ENCODE measurements around the gene ACACB.

The ACACB gene

DNA sequence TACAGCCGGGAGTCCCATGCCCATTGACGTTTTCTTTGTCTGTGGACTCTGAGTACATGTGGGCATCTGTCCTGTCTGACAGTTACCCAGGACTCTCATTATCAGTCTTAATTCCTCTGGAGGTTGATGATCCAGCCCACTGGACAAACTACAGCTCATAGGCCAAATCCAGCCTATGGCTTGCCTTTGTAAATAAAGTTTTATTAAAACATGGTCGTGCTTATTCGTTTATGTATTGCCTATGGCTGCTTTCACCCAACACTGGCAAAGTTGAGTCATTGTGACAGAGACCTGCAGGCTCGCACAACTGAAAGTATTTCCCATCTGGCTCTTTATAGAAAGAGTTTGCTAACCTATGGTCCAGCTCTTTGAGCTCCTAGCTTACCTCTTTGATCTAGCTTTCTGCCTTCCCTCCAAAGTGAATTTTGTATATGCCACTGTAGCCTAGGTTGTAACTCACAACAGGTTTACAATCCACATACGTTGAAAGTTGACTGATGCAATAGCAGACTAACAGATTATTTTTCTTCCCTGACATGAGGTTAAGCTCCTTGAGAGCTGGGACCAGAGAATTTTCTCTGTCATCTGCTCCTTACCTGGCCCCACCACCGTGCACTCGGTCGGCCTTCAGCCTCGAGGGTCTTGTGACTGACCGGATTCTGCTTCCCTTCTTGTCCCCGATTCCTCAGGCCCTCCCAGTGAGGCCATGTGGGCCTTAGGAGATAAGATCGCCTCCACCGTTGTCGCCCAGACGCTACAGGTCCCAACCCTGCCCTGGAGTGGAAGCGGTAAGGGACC is 57.3 kb downstream of the ACACB start:
- DNase-seq (ENCODE audit: low read depth in 3 of 3) = no peak

DNA sequence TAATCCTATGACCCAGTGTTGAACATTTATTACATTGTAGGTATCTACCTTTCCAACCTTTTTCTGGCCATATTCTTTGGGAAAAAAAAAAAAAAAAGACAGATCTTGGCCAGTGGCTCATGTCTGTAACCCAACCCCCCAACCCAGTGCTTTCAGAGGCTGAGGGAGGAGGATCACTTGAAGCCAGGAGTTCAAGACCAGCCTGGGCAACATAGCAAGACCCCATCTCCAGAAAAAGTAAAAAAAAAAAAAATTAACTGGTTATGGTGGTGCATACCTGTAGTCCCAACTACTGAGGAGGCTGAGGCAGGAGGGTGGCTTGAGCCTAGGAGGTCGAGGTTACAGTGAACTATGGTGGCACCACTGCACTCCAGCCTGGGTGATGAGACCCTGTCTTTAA is 58.1 kb downstream of the ACACB start:
- DNase-seq (ENCODE audit: low read depth in 3 of 3) = no peak

DNA sequence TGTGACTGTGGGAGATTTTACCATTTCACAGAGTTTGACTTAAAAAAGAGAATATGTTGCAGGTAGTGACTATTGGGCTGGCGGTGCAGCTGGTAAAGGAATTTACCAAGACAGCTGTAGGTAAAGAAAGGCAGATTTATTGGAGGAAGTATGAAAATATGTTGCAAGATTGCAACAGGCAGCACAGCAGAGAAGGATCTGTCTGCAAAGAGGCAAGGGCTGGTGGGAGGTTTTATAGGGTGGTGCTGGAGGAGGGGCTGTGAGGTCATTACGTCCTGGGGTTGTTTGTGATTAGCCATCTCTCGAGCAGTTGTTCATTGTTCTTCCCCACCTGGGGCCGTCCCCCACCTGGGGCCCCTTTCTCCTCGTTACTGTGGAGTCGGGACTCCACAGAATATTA is 62.1 kb downstream of the ACACB start:
- no peak for DNase-seq (ENCODE audit: low read depth in 3 of 3)

DNA sequence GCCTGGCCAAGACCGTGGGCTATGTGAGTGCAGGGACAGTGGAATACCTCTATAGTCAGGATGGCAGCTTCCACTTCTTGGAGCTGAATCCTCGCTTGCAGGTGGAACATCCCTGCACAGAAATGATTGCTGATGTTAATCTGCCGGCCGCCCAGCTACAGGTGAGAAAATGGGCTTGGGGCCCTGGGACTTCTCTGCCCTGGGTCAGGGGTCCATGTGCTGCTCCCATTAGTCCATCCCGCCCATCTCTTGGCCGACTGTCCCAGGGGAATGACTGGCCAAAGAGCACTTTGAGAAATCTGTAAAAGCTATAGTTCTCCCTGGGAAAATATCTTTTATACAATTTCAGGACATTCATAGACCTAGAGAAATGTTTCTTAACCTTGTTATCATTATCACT is 63.5 kb downstream of the ACACB start:
- no peak for DNase-seq (ENCODE audit: low read depth in 3 of 3)

DNA sequence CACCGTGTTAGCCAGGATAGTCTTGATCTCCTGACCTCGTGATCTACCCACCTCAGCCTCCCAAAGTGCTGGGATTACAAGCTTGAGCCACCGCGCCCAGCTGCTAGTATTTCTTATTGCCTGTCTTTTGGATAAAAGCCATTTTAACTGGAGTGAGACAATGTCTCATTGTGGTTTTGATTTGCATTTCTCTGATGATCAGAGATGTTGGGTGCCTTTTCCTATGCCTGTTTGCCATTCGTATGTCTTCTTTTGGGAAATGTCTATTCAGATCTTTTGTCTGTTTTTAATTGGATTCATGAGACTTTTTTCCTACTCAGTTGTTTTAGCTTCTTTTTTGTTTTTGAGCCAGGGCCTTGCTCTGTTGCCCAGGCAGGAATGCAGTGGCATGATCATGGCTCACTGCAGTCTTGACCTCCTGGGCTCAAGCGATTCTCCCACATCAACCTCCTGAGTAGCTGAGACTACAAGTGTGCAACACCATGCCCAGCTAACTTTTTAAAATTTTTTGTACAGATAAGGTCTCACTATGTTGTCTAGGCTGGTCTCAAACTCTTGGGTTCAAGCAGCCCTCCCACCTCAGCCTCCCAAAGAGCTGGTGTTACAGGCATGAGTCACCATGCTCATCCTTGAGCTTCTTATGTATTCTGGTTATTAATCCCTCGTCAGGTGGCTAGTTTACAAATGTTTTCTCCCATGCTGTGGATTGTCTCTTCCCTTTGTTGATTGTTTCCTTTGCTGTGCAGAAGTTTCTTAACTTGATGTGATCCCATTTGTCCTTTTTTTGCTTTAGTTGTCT is 65.9 kb downstream of the ACACB start:
- DNase-seq (ENCODE audit: low read depth in 3 of 3) = no peak

DNA sequence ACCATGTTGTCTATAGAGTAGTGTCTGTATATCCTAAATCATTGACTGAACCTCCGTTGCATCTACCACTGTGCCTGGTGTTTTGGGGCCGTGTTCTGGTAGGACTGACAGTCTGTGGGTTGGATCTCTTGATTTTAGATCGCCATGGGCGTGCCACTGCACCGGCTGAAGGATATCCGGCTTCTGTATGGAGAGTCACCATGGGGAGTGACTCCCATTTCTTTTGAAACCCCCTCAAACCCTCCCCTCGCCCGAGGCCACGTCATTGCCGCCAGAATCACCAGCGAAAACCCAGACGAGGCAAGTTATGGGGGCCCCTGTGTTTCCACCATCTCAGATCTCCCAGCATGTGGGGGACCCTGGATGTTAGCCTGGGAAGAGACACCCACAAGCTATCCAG is 69.1 kb downstream of the ACACB start:
- no peak for DNase-seq (ENCODE audit: low read depth in 3 of 3)

DNA sequence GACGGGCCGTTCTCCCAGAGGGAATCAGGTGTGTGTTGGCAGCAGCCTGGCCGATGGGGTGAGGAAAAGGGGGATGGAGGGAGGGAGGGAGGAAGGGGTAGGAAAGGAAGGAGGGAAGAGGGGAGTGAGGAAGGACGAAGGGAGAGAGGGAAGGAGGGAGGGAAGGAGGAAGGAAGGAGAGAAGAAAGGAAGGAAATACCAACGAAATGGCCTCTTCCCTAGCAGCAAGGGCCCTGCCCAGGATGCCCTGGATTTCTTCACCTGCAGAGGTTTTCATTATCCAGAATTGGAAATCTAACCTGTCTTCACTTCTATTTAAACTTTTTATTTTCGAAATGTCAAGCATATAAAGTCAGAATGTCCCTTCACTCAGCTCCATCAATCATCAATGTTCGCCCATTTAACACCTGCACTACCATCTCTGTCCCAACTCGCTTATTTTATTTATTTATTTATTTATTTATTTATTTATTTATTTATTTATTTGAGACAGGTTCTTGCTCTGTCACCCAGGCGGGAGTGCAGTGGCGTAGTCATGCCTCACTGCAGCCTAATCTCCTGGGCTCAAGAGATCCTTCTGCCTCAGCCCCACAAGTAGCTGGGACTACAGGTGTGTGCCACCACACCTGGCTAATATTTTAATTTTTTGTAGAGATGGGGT is 70.7 kb downstream of the ACACB start:
- DNase-seq (ENCODE audit: low read depth in 3 of 3) = no peak

DNA sequence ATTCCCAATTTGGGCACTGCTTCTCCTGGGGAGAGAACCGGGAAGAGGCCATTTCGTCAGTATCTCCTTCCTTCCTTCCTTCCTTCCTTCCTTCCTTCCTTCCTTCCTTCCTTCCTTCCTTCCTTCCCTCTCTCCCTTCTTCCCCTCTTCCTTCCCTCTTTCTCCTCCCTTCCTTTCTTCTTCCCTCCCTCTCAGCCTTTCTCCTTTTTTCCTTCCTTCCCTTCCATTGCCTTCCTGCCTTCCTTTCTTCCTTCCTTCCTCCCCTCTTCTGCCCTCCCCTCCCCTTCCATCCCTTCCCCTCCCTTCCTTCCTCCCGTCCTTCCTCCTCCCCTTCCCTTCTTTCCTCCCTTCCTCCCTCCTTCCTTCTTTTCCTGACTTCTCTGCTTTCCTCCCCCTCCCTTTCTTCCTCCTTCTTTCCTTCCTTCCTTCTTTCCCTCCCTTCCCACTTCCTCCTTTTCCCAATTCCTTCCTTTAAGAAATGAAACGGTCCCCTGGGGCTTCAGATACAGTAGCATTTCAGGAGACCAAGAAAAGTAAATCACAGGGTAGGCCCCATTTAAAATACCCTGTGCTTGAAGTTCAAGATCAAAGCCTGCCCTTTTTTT is 71.8 kb downstream of the ACACB start:
- no peak for DNase-seq (ENCODE audit: low read depth in 3 of 3)

DNA sequence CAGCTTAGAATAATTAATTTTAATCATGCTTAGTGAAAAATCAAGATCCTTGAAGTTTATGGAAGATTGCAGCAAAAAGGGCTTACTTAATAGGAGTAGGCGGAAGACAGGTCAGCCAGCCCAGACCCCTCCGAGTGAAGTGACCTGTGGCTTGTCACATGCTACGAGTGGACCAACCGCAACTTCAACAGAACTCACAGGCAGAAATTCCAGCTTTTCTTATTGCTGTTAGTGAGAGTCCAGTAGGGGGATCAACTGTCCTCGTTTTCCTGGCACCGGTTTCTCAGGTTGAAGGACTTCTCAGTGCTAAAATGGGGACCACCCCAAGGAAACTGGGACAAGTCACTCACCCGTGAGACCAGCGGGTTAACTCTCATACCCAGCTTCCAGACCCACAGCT is 72.9 kb downstream of the ACACB start:
- no peak for DNase-seq (ENCODE audit: low read depth in 3 of 3)

DNA sequence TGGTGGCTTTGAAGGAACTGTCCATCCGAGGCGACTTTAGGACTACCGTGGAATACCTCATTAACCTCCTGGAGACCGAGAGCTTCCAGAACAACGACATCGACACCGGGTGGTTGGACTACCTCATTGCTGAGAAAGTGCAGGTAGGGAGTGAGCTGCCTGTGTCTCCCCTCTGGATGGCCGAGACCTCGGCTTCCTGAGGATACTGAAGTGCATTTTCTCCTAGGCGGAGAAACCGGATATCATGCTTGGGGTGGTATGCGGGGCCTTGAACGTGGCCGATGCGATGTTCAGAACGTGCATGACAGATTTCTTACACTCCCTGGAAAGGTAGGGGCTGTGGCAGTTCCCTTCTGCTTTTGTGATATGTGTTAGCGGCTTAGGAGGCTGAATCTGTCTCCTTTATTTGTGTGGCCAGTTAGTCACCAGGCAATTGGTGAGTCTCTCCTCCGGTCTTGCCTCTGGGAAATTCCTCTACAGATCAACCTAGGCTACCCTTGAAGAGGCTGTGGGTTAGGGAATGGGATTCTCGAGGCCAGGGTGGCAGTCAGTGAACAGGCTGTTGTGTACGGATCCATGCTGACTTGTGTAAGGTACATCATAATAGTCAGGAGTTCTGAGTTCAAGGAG is 75.3 kb downstream of the ACACB start:
- no peak for DNase-seq (ENCODE audit: low read depth in 3 of 3)

DNA sequence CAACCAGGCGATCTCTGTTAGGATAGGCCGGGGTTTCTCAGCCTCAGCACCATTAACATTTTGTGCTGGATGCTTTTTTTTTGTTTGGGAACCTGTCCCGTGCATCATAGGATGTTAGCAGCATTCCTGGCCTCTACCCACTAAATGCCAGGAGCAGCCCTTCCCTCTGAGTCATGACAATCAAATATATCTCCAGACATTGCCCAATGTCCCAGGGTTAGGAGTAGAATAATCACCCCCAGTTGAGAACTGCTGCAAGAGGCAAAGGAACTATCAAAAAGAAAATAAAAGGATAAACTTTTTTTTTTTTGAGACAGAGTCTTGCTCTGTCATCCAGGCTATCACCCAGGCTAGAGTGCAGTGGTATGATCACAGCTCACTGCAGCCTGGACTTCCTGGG is 76.0 kb downstream of the ACACB start:
- no peak for DNase-seq (ENCODE audit: low read depth in 3 of 3)

DNA sequence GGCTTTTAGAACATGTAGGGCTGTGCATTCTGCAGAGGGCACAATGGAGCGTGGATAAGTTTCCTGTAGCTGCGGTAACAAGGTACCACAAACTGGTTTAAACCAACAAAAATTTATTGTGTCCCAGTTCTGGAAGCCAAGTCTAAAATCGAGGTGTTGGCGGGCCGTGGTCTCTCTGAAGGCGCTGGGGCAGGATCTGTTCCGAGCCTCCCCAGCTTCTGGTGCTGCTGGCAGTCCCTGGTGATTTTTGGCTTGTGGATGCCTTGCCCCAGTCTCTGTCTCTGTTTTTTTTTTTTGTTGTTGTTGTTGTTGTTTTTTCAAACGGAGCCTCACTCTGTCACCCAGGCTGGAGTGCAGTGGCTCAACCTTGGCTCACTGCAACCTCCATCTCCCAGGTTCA is 77.5 kb downstream of the ACACB start:
- DNase-seq (ENCODE audit: low read depth in 3 of 3) = no peak

DNA sequence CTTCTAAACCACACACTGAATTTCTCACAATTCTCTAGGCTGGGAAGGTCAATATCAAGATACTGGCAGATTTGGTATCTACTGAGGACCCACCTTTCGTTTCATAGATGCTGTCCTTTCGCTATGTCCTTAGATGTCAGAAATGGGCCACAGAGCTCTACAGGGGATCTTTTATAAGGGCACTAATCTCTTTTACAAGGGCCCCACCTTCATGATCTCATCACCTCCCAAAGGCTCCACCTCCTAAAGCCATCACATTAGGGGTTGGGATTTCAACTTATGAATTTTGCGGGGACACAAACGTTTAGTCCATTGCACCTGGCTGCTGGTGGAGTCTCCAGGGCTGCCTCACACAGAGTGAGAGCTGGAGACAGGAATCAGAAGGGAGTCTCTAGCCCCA is 79.9 kb downstream of the ACACB start:
- DNase-seq (ENCODE audit: low read depth in 3 of 3) = no peak

DNA sequence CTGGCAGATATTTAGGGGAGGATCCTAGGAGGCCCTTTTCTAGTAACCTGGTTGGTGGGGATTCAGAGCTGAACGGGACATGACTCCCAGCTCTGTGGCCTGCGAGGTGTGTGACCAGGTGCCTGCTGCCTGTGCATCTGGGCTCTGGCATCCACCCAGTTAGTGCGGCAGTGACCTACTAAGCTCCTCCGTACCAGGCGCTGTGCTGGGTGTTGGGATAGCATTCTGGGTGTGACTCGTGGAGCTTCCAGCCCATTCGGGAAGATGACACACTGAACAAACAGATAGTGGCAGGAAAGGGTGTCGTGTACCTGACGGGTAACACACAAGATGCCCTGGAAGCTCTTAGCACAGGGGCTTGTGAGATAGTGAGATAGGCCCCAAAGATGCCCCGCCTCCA is 80.9 kb downstream of the ACACB start:
- DNase-seq (ENCODE audit: low read depth in 3 of 3) = no peak

DNA sequence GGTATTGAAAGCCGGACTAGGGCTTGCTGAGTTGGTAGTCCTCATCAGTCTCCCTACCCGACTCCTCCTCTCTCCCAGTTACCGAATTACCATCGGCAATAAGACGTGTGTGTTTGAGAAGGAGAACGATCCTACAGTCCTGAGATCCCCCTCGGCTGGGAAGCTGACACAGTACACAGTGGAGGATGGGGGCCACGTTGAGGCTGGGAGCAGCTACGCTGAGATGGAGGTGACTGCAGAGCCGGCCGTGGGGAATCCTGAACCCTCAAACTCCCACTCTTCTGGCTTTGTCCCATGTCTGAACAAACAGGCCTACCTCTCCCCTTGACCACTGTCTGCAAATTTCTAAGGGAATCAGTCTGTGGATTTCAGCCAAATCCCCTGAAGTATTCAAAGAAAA is 82.9 kb downstream of the ACACB start:
- DNase-seq (ENCODE audit: low read depth in 3 of 3) = no peak

DNA sequence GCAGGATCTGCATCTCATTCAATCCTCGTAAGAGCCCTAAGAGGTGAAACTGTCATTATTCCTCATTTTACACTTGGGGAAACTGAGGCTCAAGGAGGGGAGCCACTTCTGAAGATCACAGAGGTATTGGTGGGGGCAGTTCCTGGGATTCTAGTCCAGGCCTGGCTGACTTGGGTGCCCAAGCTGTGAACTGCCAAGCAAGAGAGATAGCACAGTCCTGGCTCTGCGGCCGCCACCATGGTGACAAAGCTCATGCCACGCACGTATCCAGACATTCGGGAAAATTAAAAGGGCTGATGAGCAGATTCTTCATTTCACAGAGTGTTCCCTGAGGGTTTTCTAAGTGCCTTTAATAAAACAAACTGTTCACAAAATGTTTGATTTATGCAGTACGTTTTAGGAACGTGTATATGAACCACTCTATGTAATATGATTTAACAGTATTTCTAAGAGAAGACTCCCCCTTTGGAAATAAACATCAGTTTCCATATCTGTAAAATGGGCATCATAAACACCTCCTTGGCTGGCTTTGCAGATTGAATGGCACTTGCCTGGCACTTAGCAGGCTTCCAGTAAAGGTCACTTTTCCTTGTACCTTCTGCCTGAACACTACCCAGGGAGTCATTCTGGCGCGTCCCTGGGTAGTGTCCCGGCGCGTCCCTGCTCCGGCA is 84.6 kb downstream of the ACACB start:
- DNase-seq (ENCODE audit: low read depth in 3 of 3) = no peak

DNA sequence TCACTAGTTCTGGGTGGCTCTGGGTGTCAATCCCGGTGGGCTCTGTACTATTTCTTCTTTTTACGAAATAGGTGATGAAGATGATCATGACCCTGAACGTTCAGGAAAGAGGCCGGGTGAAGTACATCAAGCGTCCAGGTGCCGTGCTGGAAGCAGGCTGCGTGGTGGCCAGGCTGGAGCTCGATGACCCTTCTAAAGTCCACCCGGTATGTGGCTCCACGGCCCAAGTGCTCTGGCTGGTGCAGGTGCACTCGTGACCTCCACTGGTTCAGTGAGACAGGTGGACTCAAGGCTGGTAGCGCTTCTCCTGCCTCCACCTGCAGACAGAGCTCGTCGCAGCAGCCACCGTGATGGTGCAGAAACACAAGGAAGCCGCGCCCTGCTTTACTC is 85.1 kb downstream of the ACACB start:
- DNase-seq (ENCODE audit: low read depth in 3 of 3) = no peak

DNA sequence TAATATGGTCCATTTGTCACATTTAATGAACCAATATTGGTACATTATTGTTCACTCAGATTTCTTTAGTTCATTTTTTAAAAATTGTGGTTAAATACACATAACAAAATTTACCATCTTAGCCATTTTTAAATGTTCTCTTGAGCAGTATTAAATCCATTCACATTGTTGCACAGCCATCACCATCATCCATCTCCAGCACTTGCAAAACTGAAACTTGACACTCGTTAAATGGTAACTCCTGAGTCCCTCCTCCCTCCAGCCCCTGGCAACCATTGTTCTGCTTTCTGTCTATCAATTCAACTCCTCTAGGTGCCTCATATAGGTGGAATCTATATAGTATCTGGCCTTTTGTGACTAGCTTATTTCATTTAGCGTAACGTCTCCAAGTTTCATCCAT is 86.4 kb downstream of the ACACB start:
- DNase-seq (ENCODE audit: low read depth in 3 of 3) = no peak

DNA sequence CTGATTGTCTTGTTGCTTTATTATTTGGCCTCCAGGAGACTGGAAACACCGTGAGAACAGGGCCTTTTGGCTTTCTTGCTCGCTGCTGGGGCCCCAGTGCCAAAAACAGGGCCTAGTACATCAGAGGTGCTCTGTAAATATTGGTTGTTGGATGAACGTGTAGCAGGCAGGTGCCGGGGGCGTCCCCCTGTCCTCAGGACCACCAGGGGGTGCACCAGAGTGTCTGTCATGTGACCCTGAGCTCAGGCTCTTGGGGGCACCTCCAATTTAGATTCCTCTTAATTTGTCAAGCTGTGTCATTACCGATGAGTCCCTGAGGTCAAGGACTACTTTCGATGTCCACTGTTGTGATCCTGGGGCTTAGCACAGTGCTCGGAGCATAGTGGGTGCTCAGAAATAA is 87.1 kb downstream of the ACACB start:
- DNase-seq (ENCODE audit: low read depth in 3 of 3) = no peak

DNA sequence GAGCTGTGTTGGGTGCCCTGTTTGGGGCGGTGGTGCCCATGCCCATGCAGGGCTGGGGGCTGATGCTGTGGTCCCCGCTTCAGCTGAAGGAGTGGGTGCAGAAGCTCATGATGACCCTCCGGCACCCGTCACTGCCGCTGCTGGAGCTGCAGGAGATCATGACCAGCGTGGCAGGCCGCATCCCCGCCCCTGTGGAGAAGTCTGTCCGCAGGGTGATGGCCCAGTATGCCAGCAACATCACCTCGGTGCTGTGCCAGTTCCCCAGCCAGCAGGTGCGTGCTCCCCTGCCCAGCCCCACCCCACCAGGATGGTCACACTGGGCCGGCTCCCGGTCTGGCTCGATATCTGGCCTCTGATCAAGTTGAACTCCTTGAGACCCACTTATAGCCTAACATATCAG is 92.7 kb downstream of the ACACB start:
- DNase-seq (ENCODE audit: low read depth in 3 of 3) = no peak

DNA sequence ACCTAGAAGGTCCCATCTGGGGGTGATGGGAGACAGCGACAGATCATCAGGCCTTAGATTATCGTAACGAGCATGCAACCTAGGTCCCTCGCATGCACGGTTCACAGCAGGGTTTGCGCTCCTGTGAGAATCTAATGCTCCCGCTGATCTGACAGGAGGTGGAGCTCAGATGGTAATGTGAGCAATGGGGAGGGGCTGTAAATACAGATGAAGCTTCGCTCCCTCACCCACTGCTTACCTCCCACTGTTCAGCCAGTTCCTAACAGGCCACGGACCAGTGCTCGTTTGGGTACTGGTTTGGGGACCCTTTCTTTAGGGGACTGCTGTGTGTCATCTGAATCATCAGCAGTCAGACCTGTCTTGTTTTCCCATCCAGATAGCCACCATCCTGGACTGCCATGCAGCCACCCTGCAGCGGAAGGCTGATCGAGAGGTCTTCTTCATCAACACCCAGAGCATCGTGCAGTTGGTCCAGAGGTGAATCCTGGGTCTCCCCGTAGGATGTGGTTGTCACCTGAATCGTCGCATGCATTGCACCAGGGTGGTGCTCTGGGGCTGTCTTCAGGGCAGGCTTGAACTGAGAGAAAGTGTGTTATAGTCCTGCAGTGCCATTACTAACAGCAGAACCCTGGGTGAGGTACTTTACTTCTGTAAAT is 96.2 kb downstream of the ACACB start:
- DNase-seq (ENCODE audit: low read depth in 3 of 3) = no peak

Data from stimulated activated CD4-positive, alpha-beta T cell treated with anti-CD3 and anti-CD28 coated beads, TNF-alpha, amount 100 ng/mL, for 24 hours (primary cell).